Mesothelial cell of epicardium (in vitro differentiated cells): Measurements from ENCODE around the gene POTEJ. TPM values are rescaled to one million over a fixed set of nuclear protein-coding genes. Genes with fewer than 3 reads are reported as not detected.
"Not testable (repeated sequence)": the region's sequence is repeated elsewhere in the genome, so short reads cannot be mapped to it uniquely, and the experiment has no call there.

Experiments used
- DNase-seq, 2 experiments: peaks; one replicate each; pipeline ENCODE4 v3.0.0; 2021; ENCODE audit warnings: low spot score in 2 of 2; ENCODE audit not compliant: unreplicated experiment in 2 of 2
- H3K27ac Mint-ChIP-seq: 2 replicates; pipeline ENCODE4 v1.8.0; 2021; ENCODE audit warnings: mixed read lengths
- H3K27me3 Mint-ChIP-seq: 2 replicates; pipeline ENCODE4 v1.8.0; 2021; ENCODE audit warnings: low read depth, mixed read lengths
- H3K36me3 Mint-ChIP-seq: 2 replicates; pipeline ENCODE4 v1.8.0; 2021; ENCODE audit warnings: mixed read lengths
- H3K4me1 Mint-ChIP-seq: 2 replicates; pipeline ENCODE4 v1.8.0; 2021; ENCODE audit warnings: mixed read lengths
- H3K4me3 Mint-ChIP-seq: 2 replicates; pipeline ENCODE4 v1.8.0; 2021; ENCODE audit warnings: mild to moderate bottlenecking, moderate library complexity, mixed read lengths
- H3K9me3 Mint-ChIP-seq: 2 replicates; pipeline ENCODE4 v1.8.0; 2021; ENCODE audit warnings: mixed read lengths
- total RNA-seq: library from RNA; stranded (reverse); gene quantifications from 3 replicates; pipeline ENCODE4 v1.2.1, GENCODE V29; 2021

POTEJ gene
- total RNA-seq, 1 donor from 2014 or later: not detected

- not testable (repeated sequence) for H3K4me1 Mint-ChIP-seq, H3K27ac Mint-ChIP-seq, H3K4me3 Mint-ChIP-seq, H3K9me3 Mint-ChIP-seq, DNase-seq, H3K27me3 Mint-ChIP-seq, H3K36me3 Mint-ChIP-seq
Measured at GRCh38 chr2:130641688-130642087, 30.4 kb downstream of the POTEJ start.

- H3K27ac Mint-ChIP-seq, H3K9me3 Mint-ChIP-seq, H3K36me3 Mint-ChIP-seq, H3K4me1 Mint-ChIP-seq, H3K4me3 Mint-ChIP-seq, DNase-seq, H3K27me3 Mint-ChIP-seq: not testable (repeated sequence)
Measured at GRCh38 chr2:130649285-130649684, 38.0 kb downstream of the POTEJ start.

- H3K4me3 Mint-ChIP-seq: not testable (repeated sequence)
Measured at GRCh38 chr2:130664506-130664905, 53.3 kb downstream of the POTEJ start.

GRCh38 chr2:130665596-130665995 is 54.4 kb downstream of the POTEJ start:
- not testable (repeated sequence) for DNase-seq, H3K9me3 Mint-ChIP-seq, H3K4me1 Mint-ChIP-seq, H3K27ac Mint-ChIP-seq, H3K36me3 Mint-ChIP-seq, H3K4me3 Mint-ChIP-seq, H3K27me3 Mint-ChIP-seq

More at GRCh38 chr2:130664506-130664905, 53.3 kb downstream of the POTEJ start:
- H3K36me3 Mint-ChIP-seq, H3K27me3 Mint-ChIP-seq, H3K27ac Mint-ChIP-seq, DNase-seq, H3K4me1 Mint-ChIP-seq, H3K9me3 Mint-ChIP-seq: not testable (repeated sequence)

DNA sequence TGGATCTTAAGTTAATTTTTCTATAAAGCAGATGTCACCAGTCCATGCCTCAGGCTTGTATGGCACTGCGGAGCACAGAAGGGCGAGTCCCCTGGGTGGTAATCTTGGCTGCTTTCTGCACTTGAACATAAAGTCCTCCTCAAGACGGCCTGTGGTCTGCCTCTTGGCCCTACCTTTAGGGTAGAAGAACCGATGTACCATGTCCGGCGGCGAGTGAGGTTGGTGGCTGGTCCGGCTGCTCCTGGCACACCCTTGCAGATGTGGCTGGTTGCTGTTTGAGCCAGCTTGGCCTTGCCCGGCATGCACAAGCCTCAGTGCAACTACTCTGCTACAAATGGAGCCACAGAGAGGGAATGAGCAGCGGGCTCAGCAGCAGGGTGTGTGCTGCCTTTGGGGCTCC is 56.3 kb downstream of the POTEJ start:
- not testable (repeated sequence) for H3K27me3 Mint-ChIP-seq, H3K27ac Mint-ChIP-seq, H3K9me3 Mint-ChIP-seq, H3K4me3 Mint-ChIP-seq, H3K4me1 Mint-ChIP-seq, H3K36me3 Mint-ChIP-seq, DNase-seq

DNA sequence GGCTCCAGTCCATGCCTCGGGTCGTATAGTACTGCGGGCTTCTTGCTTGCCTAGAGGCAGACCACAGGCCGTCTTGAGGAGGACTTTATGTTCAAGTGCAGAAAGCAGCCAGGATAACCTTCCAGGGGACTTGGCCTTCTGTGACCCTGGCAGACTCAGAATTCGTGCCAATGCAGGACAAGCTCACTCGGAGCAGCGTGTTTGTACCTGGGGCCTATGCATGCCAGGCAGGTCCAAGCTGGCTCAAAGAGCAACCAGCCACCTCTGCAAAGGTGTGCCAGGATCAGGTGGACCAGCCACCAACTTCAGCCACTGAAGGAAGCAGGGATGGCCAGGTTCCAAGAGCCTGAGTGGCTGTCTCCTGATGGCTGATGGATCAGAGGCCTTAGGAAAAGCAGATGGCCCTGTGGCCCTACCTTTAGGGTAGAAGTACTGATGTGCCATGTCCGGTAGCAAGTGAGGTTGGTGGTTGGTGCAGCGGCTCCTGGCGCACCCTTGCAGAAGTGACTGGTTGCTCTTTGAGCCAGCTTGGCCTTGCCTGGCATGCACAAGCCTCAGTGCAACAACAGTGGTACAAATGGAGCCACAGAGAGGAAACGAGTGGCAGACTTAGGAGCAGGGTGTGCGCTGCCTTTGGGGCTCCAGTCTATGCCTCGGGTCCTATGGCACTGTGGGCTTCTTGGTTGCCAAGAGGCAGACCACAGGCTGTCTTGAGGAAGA is 58.9 kb downstream of the POTEJ start:
- H3K4me1 Mint-ChIP-seq, H3K9me3 Mint-ChIP-seq, H3K27me3 Mint-ChIP-seq, H3K4me3 Mint-ChIP-seq, DNase-seq, H3K36me3 Mint-ChIP-seq, H3K27ac Mint-ChIP-seq: not testable (repeated sequence)

DNA sequence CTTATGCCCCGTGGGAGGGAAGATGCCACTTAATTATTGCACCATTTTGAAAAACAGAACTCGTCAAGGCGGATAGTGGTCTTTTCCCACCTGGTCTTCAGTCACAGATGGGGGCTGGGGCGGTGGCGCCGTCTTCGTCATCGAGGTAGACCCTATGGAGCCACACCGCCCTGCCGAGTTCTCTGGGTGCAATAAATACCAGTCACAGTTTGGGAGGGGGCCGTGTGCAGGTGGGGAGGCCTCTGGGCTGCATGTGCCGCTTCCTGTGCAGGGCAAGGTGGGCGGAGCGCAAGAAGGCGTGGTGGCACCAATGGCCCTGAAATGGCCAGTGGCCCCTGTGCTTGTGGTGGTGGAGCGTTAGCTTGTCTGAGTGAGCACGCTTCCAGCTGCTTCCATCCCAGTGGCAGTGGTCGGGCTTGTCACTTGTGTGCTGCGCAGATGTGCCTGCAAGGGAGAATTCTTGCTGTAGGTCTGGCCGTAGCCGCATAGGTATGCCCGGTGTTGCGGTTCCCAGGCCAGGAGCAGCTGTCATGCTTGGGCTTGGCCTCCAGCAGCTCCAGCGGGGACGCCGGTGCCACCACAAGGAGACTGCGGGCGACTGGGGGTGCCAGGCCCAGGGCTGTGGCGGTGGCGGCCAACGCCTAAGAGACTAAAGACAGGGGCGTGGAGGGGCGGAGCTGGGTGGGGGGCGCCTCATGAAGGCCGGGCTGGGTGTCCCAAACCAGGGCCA is 81.0 kb downstream of the POTEJ start:
- H3K4me3 Mint-ChIP-seq, H3K36me3 Mint-ChIP-seq, DNase-seq, H3K27ac Mint-ChIP-seq, H3K9me3 Mint-ChIP-seq, H3K4me1 Mint-ChIP-seq: not testable (repeated sequence)
- peaks cover 21% of the 10 kb centered on the region for H3K27me3 Mint-ChIP-seq

DNA sequence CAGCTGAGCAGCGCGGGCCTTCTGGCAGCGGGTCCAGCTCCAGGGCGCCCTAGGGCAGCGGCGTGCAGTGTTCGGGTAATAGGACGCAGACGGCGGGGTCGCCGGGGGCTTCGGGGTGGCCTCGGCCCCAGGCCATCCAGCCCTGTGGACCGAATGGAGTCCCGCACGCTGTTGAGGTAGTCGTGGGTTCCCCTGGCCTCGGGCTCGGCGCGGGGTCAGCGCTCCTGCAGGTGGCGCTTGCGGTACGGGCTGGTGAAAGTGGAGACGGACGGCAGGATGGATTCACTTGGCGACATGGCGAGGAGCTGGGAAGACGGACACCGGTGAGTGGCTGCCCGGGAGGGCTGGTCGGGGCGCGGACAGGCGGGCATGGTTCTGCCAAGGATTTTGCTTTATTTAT is 82.2 kb downstream of the POTEJ start:
- H3K27me3 Mint-ChIP-seq: peaks cover 22% of the 10 kb centered on the region
- peak; percentile 19 to 47 for DNase-seq
- not testable (repeated sequence) for H3K36me3 Mint-ChIP-seq, H3K4me1 Mint-ChIP-seq, H3K9me3 Mint-ChIP-seq, H3K27ac Mint-ChIP-seq, H3K4me3 Mint-ChIP-seq

DNA sequence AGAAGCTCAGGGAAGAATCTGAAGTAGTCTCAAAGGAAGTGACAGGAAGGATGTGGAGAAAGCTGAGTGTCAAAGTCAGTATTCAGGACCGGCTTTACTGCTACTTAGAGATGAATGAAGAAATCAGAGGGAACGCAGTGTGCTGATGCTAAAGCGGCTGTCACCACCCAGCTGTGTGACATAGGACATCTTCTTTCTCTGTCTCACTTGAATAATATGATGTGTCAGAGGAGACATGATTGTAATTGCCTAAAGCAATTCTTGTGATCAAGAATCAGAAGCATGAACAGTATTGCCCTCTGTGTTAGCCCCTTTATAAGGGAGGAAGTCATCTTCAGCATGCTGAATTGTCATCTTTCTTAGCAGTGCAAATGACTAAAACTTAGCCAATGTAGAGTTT is 92.0 kb downstream of the POTEJ start:
- DNase-seq, H3K4me3 Mint-ChIP-seq, H3K36me3 Mint-ChIP-seq, H3K4me1 Mint-ChIP-seq, H3K9me3 Mint-ChIP-seq, H3K27ac Mint-ChIP-seq: not testable (repeated sequence)
- H3K27me3 Mint-ChIP-seq: peaks cover 19% of the 10 kb centered on the region

Other genes with a start within 250 kb of the POTEJ start
- gene POTEI, start 102.1 kb upstream of the POTEJ start, total RNA-seq: 7.0 to 7.3 TPM (median 7.1 TPM) in 3 replicates
- gene CFC1B, start 90.2 kb upstream of the POTEJ start, total RNA-seq: not detected in 3 replicates
- gene CFC1, start 11.9 kb upstream of the POTEJ start, total RNA-seq: not detected in 3 replicates
- not detected in 3 replicates for gene GPR148, start 117.6 kb downstream of the POTEJ start, total RNA-seq
- not detected in 3 replicates for gene AMER3, start 144.1 kb downstream of the POTEJ start, total RNA-seq
- 20.9 to 25.5 TPM (median 23.9 TPM) in 3 replicates for gene ARHGEF4, start 225.5 kb downstream of the POTEJ start, total RNA-seq